ENCODE data around the gene CHST1. TPM values are rescaled to one million over a fixed set of nuclear protein-coding genes. Genes with fewer than 3 reads are reported as not detected.

Gene CHST1
- total RNA-seq, 1 donor from 2014 or later, result 2.5 TPM

- intact Hi-C loops (cut with micrococcal nuclease), result no loop called here
Measured at GRCh38 chr11:45676522-45677095, 11.2 kb upstream of the CHST1 start.

DNA sequence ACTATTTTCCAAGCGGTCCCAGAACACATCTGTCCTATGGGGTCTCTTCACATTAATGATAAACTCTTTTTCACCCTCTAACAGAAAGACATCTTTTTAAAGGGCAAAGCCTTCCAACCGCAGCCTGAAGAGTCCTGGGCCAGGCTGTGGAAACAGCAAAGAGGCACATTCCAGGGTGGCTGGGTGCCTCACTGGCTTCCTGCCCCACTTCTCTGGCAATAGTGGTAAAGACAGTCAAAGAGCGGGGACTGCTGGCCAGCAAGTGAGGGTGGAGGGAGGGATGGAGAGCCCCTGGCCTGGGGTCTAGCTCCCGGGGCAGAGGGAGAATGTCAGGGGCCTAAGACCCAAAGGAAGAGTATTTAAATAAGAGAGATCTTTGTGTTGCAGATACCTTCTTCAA, 10.2 kb upstream of the CHST1 start:
- DNase-seq (no peak), ATAC-seq (no peak)
- intact Hi-C loops (cut with micrococcal nuclease), result no loop called here

More at GRCh38 chr11:45676522-45677095, 11.2 kb upstream of the CHST1 start:
- ATAC-seq, result no peak
- no peak for DNase-seq

DNA sequence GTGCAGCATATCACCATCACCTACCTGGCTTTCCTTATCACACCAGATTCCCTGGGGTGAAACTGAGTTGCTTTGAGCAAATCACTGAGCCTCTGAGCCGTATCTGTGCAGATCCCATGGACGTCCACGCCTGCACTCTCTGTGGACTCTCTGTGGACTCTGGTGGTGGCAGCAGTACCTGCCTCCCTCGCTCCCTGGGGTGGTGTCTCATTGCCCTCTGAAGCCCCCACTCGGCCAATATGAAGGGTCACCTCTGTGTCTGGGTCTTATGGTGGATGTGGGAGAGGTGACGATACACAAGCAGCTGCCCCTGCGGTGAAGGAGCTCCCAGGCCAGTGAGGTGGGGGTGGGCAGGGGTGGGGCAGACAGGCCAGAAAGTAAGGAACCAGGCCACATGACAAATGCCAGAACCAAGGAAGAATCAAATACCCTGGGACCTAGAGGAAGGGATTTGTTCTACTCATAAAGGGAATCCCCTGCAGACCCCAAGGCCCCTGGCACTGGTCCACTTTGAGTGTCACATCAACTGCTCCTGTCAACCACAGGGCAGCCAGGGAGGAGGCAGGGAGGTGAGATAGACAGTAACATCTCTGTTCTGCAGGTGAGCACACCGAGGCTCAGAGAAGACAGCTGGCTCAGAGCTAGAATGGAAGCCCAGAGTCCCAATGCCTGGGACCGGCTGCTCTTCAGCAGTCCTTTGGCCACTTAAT, 9.2 kb upstream of the CHST1 start:
- ATAC-seq (no peak), DNase-seq (no peak)
- intact Hi-C loops (cut with micrococcal nuclease), result no loop called here

GRCh38 chr11:45673441-45673840, 8.0 kb upstream of the CHST1 start:
- intact Hi-C loops (cut with micrococcal nuclease), result no loop called here
- no peak for ATAC-seq

GRCh38 chr11:45672593-45672992, 7.2 kb upstream of the CHST1 start:
- intact Hi-C loops (cut with micrococcal nuclease), result no loop called here
- ATAC-seq (no peak), DNase-seq (no peak)

More at GRCh38 chr11:45673441-45673840, 8.0 kb upstream of the CHST1 start:
- no peak for DNase-seq

DNA sequence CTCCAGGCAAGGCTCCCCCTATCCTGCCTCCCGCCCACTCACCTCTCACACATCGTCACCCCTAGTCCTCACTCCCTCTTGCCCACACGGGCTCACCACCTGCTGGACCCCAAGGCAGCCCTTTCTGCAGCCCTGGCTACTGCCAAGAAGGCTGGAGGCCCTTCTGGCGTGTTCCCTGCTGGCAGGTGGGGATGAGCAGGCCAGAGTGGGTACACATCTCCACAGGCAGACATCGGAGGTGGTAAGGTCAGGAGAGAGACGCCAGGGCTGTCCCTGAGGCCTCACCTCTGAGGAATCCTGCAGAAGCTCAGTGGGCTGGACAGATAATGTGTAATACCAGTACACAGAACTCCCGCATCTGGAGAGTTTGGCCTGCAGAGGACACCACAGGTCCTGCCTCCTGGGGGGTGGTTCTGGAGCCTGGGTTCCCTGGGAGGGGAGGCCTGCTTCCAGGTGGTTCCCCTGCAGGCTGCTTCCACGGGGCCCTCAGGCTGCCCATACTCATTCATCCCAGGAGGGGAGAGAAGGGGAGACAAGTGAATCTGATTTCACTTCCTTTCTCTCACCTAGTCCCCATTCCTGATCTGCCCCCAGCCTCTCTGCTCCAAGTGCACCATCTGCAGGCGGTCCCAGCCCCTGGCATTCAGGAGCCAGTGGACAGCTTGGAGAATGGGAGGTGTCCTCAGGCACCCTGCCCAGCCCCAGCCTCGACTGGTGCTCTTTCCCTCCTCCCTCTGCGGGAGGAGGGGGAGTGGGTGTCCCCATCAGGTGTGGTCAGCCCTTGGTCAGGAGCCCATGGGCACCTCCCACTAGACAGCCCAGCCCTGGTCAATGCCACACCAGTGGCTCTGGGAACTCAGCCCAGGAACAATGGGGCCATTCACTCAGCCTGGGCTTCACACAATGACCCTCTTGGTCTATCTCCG, 6.1 kb upstream of the CHST1 start:
- DNase-seq (no peak), ATAC-seq (no peak)
- intact Hi-C loops (cut with micrococcal nuclease), result no loop called here

- no peak for DNase-seq
- intact Hi-C loops (cut with micrococcal nuclease), result no loop called here
- no peak for ATAC-seq
Measured at GRCh38 chr11:45670386-45671135, 5.1 kb upstream of the CHST1 start.

DNA sequence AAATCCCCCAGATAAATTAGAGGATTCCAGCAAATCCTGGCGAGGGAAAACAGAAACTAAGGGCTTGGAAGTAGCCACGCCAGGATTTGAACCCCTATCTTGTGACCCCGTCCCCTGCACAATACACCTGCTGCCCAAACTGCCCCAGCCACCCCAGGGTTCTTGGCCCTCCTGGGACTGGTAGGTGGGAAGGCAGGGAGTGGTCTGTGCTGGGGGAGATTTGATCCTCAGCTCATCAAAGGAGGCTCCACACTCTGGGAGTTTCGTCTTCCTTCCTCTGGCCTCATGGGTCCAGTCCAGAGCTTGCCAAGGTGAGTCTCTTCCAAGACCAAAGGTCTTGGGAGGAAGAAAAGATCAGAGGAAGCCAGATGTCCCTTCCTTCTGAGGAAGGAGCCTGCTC, 4.5 kb upstream of the CHST1 start:
- intact Hi-C loops (cut with micrococcal nuclease), result no loop called here
- ATAC-seq (no peak), DNase-seq (no peak)

DNA sequence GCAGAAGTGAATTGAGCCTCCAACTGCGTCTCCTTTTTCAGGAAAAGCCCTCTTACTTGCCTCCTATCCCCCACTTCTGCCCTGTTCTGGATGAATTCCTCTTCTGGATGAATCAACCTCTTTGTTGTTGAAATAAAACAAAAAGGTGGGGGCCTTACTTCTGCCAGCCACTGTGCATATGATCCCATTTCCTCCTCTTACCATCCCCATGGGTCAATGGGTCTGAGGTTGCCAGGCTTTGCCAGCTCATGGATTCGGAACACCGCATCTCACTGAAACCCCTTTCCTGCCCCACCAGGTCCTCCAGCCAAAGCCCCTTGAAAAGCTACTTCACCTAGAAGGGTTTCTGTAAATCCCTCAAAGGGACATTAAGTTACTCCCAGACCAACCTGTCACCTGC, 3.7 kb upstream of the CHST1 start:
- no peak for ATAC-seq
- no peak for DNase-seq
- intact Hi-C loops (cut with micrococcal nuclease), result no loop called here

DNA sequence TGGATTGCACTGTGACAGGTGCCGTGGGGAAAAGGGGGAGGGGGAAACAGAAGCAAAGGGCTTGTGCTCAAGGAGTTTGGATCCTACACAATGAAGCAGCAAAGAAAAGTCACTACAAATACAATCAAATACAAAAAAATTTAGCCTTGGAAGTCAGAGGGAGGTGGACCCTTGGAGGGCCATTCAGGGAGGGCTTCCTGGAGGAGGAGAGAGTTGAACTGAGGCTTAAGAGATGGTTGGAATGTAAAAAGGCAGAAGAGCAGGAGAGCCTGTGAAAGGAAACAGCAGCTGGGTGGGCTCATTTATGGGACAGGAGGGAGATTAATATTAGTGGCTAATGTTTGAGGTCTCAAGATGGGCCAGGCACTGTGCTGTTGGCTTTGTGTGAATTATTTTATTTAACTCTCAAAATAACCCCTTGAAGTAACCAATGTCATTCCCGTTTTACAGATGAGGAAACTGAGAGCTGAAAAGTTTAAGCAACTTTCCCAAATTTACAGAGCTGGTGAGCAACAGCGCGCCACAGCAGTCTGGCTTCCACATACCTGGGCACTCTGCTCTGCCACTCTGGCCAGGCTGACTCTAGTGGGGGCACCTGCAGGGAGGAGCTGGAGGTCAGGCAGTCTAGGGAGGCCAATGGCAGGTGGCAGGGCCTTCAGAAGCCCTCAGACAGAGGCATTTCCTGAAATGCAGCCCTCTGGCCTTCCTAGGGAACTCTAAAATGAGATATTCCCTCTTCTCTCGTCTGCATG, 2.7 kb upstream of the CHST1 start:
- ATAC-seq (no peak), DNase-seq (no peak)
- intact Hi-C loops (cut with micrococcal nuclease), result no loop called here

- DNase-seq (no peak), ATAC-seq (no peak)
- intact Hi-C loops (cut with micrococcal nuclease), result no loop called here
Measured at GRCh38 chr11:45666648-45667642, 1.5 kb upstream of the CHST1 start.

GRCh38 chr11:45665933-45666647, 668 bp upstream of the CHST1 start:
- intact Hi-C loops (cut with micrococcal nuclease), result no loop called here
- ATAC-seq (peak; percentile 61), DNase-seq (no peak)

DNA sequence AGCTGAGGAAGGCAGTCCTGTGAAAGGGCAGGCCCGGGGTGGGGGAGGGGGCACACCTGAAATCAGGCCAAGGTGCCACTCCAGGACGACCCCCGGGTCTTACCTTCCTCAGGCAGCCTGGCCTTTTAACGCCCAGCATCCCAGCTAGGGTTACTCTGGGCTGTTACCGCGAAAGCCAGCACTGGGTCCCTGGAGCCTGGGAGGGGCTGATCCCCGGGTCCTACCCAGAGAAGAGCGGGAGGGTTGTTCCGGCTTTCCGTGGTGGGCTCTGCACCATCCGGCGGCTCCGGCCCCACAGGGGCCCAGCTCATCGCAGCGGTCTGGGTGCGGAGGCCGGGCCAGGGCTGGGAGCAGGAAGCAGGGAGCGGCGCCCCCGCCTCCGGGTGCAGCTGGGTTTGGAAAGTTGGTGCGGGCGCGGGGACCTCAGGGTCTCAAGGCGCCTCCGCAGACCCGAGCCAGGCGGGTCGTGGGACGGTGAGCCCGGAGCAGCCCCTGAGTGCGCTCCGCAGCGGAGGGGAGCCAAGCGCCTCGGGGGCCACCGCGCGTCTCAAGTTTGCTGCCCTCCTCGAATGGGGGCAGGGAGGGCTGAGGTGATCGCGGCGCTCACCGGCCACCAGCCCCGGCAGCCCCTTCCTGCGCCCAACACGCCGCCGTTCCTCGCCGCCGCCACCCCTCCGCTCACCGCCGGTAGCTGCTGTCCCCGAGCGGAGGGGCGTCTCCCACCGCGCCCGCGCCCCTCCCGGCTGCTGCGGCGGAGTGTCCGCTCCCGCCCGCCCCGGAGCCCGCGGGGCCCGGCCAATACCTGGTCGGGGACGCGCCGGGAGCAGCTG, 831 bp downstream of the CHST1 start:
- ATAC-seq, result peak; percentile 18
- no peak for DNase-seq

GRCh38 chr11:45663486-45664375, 1.7 kb downstream of the CHST1 start:
- intact Hi-C loops (cut with micrococcal nuclease), result no loop called here
- DNase-seq (no peak), ATAC-seq (no peak)

More for the DNA sequence above, 831 bp downstream of the CHST1 start:
- intact Hi-C loops (cut with micrococcal nuclease), result no loop called here
